ENCODE results near the gene ZFPM1. TPM values are rescaled to one million over a fixed set of nuclear protein-coding genes. Genes with fewer than 3 reads are reported as not detected.
"Not testable (repeated sequence)": the region's sequence is repeated elsewhere in the genome, so short reads cannot be mapped to it uniquely, and the experiment has no call there.

ZFPM1 gene
- total RNA-seq, 1 donor from 2014 or later = 6.2 TPM

GRCh38 chr16:88468275-88469129 lies 15.4 kb downstream of the ZFPM1 start:
- no peak for TF ChIP-seq CTCF (IDR thresholded peaks at IDR 0.05; ENCODE audit: insufficient read depth, low read length, poor library complexity, severe bottlenecking)
- Histone ChIP-seq H3K27me3 (ENCODE audit: control insufficient read depth, insufficient read depth, low read length) (no peaks in the 10 kb centered on the region), H3K36me3 (ENCODE audit: control insufficient read depth, insufficient read depth, low read length) (no peaks in the 10 kb centered on the region), H3K4me3 (ENCODE audit: low read depth, low read length) (no peak overlapping the region)
- DNase-seq (ENCODE audit: low read depth) = no peak

DNA sequence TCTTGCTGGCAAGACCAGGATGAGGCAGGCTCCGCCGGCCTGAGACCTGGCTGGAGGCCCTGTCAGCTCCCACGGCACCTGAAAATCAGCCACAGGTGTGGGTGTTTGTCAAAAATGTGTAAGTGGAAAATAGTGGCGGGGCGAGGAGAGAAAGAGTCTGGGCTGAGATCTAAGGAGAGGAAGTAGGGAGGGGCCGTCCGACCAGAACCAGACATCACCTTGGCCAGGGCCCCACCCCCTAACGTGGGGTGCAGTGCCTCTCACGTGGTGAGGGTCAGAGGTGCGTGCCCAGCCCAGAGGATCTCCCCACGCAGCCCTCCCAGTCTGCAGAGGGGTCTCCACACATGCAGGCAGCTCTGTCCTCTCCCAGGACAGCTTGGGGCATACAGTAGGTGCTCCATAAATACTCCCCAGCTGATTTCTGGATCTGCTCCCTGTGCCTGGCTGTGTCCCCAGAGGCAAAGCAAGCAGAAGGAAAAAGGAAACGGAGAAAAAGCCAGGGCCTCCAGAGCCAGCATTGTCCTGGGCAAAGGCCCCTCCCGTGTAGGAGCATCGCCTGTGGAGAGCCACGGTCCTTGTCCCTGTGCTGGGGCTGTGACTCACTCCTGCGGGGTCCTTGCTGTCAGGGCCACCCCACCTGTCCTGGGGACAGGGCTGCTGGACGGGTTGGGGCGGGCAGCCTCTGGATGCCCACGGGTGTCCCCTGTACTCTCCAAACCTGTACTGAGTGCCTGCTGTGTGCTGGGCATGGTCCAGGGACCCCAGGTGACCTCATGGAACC lies 16.7 kb downstream of the ZFPM1 start:
- no peak for DNase-seq (ENCODE audit: low read depth)
- no peak for TF ChIP-seq CTCF (IDR thresholded peaks at IDR 0.05; ENCODE audit: insufficient read depth, low read length, poor library complexity, severe bottlenecking)
- no peaks in the 10 kb centered on the region for H3K36me3 ChIP-seq (ENCODE audit: control insufficient read depth, insufficient read depth, low read length)
- no peaks in the 10 kb centered on the region for H3K27me3 ChIP-seq (ENCODE audit: control insufficient read depth, insufficient read depth, low read length)
- no peak overlapping the region for H3K4me3 ChIP-seq (ENCODE audit: low read depth, low read length)

DNA sequence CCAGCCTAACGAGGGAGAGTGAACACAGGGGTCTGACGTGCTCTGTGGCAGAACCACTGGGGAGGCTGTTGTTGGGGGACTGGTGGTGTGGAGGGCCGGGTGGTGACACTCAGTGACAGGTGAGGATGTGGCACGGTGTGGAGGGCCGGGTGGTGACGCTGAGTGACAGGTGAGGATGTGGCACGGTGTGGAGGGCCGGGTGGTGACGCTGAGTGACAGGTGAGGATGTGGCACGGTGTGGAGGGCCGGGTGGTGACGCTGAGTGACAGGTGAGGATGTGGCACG lies 17.3 kb downstream of the ZFPM1 start:
- not testable (repeated sequence) for H3K27me3 ChIP-seq (ENCODE audit: control insufficient read depth, insufficient read depth, low read length); H3K36me3 ChIP-seq (ENCODE audit: control insufficient read depth, insufficient read depth, low read length); H3K4me3 ChIP-seq (ENCODE audit: low read depth, low read length); DNase-seq (ENCODE audit: low read depth)

GRCh38 chr16:88470696-88471095 lies 17.6 kb downstream of the ZFPM1 start:
- not testable (repeated sequence) for H3K4me3 ChIP-seq (ENCODE audit: low read depth, low read length); DNase-seq (ENCODE audit: low read depth); H3K36me3 ChIP-seq (ENCODE audit: control insufficient read depth, insufficient read depth, low read length); H3K27me3 ChIP-seq (ENCODE audit: control insufficient read depth, insufficient read depth, low read length)

DNA sequence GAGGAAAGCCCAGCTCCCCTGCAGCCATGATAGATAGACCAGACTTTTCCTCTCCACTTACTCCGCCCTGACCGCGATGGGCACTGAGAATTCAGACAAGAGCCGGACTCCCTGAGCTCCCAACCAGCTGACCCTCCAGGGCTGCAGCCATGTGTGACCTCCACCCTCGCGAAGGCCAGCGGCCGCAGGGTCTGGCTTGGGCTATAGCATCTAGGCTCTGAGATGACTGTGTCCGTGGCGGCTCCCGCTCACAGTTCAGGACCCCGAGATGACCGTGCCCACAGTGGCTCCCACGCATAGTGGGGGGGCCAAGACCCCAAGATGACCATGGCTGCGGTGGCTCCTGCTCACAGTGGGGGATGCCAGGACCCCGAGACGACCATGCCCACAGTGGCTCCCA lies 18.0 kb downstream of the ZFPM1 start:
- Histone ChIP-seq H3K4me3 (ENCODE audit: low read depth, low read length) (no peak overlapping the region), H3K27me3 (ENCODE audit: control insufficient read depth, insufficient read depth, low read length) (no peaks in the 10 kb centered on the region), H3K36me3 (ENCODE audit: control insufficient read depth, insufficient read depth, low read length) (no peaks in the 10 kb centered on the region)
- no peak for DNase-seq (ENCODE audit: low read depth)
- no peak for TF ChIP-seq CTCF (IDR thresholded peaks at IDR 0.05; ENCODE audit: insufficient read depth, low read length, poor library complexity, severe bottlenecking)

DNA sequence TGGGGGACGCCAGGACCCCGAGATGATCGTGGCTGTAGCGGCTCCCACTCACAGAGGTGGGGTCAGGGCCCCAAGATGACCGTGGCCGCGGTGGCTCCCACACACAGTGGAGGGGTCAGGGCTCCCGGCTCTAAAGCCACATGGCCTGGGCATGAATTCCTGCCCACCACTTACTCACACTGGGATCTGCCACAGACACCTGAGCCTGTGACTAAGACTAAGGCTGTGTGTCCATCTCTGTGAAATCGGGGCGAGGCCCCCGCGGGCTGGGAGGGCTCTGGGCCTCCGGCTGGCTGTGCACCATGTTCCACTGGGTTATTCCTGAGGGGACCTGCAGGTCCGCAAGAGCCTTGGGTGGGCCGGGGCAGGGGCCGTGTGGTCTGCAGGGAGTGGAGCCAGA lies 18.5 kb downstream of the ZFPM1 start:
- Histone ChIP-seq H3K4me3 (ENCODE audit: low read depth, low read length) (no peak overlapping the region), H3K27me3 (ENCODE audit: control insufficient read depth, insufficient read depth, low read length) (no peaks in the 10 kb centered on the region), H3K36me3 (ENCODE audit: control insufficient read depth, insufficient read depth, low read length) (no peaks in the 10 kb centered on the region)
- no peak for DNase-seq (ENCODE audit: low read depth)
- TF ChIP-seq CTCF (IDR thresholded peaks at IDR 0.05; ENCODE audit: insufficient read depth, low read length, poor library complexity, severe bottlenecking) = no peak

Measured in kidney epithelial cell (primary cell).